Measurements from ENCODE around the gene IFNAR1. TPM values are rescaled to one million over a fixed set of nuclear protein-coding genes. Genes with fewer than 3 reads are reported as not detected.

IFNAR1 gene
- polyA plus RNA-seq (ENCODE audit: insufficient read depth in 1 of 5, insufficient read length in 5 of 5, low replicate concordance in 1 of 5): 10 to 100 TPM; 24.3 to 35.1 (median 34.6) TPM
- long read RNA-seq, donor 1, full-length matches to known transcripts: 9 of 23 reads
- long read RNA-seq, donor 1, partial matches to known transcripts: 14 of 23 reads
- long read RNA-seq, donor 1, other reads (novel, unspliced or antisense): 0 of 23 reads
- long read RNA-seq, donor 2, full-length matches to known transcripts: 3 of 3 reads
- long read RNA-seq, donor 2, partial matches to known transcripts: 0 of 3 reads
- long read RNA-seq, donor 2, other reads (novel, unspliced or antisense): 0 of 3 reads
- long read RNA-seq, donor 3, full-length matches to known transcripts: 2 of 8 reads
- long read RNA-seq, donor 3, partial matches to known transcripts: 6 of 8 reads
- long read RNA-seq, donor 3, other reads (novel, unspliced or antisense): 0 of 8 reads
- long read RNA-seq, donor 4, full-length matches to known transcripts: 2 of 13 reads
- long read RNA-seq, donor 4, partial matches to known transcripts: 11 of 13 reads
- long read RNA-seq, donor 4, other reads (novel, unspliced or antisense): 0 of 13 reads
- long read RNA-seq, donor 5, full-length matches to known transcripts: 4 of 16 reads
- long read RNA-seq, donor 5, partial matches to known transcripts: 12 of 16 reads
- long read RNA-seq, donor 5, other reads (novel, unspliced or antisense): 0 of 16 reads
- long read RNA-seq, donor 6, full-length matches to known transcripts: 3 of 14 reads
- long read RNA-seq, donor 6, partial matches to known transcripts: 11 of 14 reads
- long read RNA-seq, donor 6, other reads (novel, unspliced or antisense): 0 of 14 reads
- long read RNA-seq, donor 7, full-length matches to known transcripts: 7 of 12 reads
- long read RNA-seq, donor 7, partial matches to known transcripts: 5 of 12 reads
- long read RNA-seq, donor 7, other reads (novel, unspliced or antisense): 0 of 12 reads
- long read RNA-seq, donor 8, full-length matches to known transcripts: 2 of 2 reads
- long read RNA-seq, donor 8, partial matches to known transcripts: 0 of 2 reads
- long read RNA-seq, donor 8, other reads (novel, unspliced or antisense): 0 of 2 reads

GRCh38 chr21:33324291-33325221 lies at the start of gene IFNAR1:
Gene IFNAR1 (plus strand): TSS chr21:33324970. CDS start chr21:33325056, 86 bp downstream.
- peak; percentile 98 to 99 for DNase-seq

- no peak for DNase-seq
Observed at GRCh38 chr21:33278721-33279120, 46.0 kb upstream of the IFNAR1 start.

GRCh38 chr21:33279330-33279820 lies 45.4 kb upstream of the IFNAR1 start:
- no peak for DNase-seq

- DNase-seq: no peak
Observed at GRCh38 chr21:33281096-33281652, 43.6 kb upstream of the IFNAR1 start.

GRCh38 chr21:33283203-33283602 lies 41.6 kb upstream of the IFNAR1 start:
- DNase-seq: no peak

- DNase-seq: no peak
Observed at GRCh38 chr21:33286076-33286475, 38.7 kb upstream of the IFNAR1 start.

- peak in 1 of 2 donors; percentile 24 for DNase-seq
Observed at GRCh38 chr21:33286600-33287456, 37.9 kb upstream of the IFNAR1 start.

- no peak for DNase-seq
Observed at GRCh38 chr21:33289199-33289819, 35.5 kb upstream of the IFNAR1 start.

GRCh38 chr21:33290441-33290840 lies 34.3 kb upstream of the IFNAR1 start:
- no peak for DNase-seq

GRCh38 chr21:33291686-33292085 lies 33.1 kb upstream of the IFNAR1 start:
- DNase-seq: no peak

GRCh38 chr21:33292724-33293123 lies 32.0 kb upstream of the IFNAR1 start:
- DNase-seq: no peak

- DNase-seq: no peak
Observed at GRCh38 chr21:33293136-33293535, 31.6 kb upstream of the IFNAR1 start.

- peak in 1 of 2 donors; percentile 35 for DNase-seq
Observed at GRCh38 chr21:33293811-33294216, 31.0 kb upstream of the IFNAR1 start.

- DNase-seq: no peak
Observed at GRCh38 chr21:33296156-33296555, 28.6 kb upstream of the IFNAR1 start.

- no peak for DNase-seq
Observed at GRCh38 chr21:33299181-33299752, 25.5 kb upstream of the IFNAR1 start.

GRCh38 chr21:33300701-33301631 lies 23.8 kb upstream of the IFNAR1 start:
- peak in 1 of 2 donors; percentile 26 for DNase-seq

- no peak for DNase-seq
Observed at GRCh38 chr21:33301632-33302002, 23.2 kb upstream of the IFNAR1 start.
